WERI-Rb-1 (cell line): ENCODE measurements around the gene MED6.

ENCODE experiments used
- DNase-seq: peaks from one replicate; pipeline ENCODE4 v3.0.0-alpha.2; 2020
- H3K27ac ChIP-seq: fragments of 250-450 bp; sonication (Bioruptor Pico); 2 replicates; pipeline ENCODE4 v1.5.1; 2020; ENCODE audit warnings: mild to moderate bottlenecking, moderate library complexity
- H3K27me3 ChIP-seq: fragments of 250-450 bp; sonication (Bioruptor Pico); 2 replicates; pipeline ENCODE4 v1.5.1; 2021; ENCODE audit warnings: mild to moderate bottlenecking, low read depth, moderate library complexity; ENCODE audit not compliant: insufficient read depth, severe bottlenecking
- H3K36me3 ChIP-seq: fragments of 250-450 bp; sonication (Bioruptor Pico); 2 replicates; pipeline ENCODE4 v1.5.1; 2020; ENCODE audit warnings: mild to moderate bottlenecking, moderate library complexity
- H3K4me3 ChIP-seq: 2 replicates; pipeline ENCODE4 v1.5.1; 2011; ENCODE audit warnings: low read depth, mild to moderate bottlenecking, control low read depth, low read length
- H3K9me3 ChIP-seq: fragments of 250-450 bp; sonication (Bioruptor Pico); 2 replicates; pipeline ENCODE4 v1.5.1; 2021; ENCODE audit warnings: mild to moderate bottlenecking, moderate library complexity; ENCODE audit not compliant: severe bottlenecking
- TF ChIP-seq, protein P1 (sequence below): IDR thresholded peaks from 2 replicates; pipeline ENCODE4 v1.5.1; 2011; ENCODE audit warnings: low read depth, mild to moderate bottlenecking, control low read depth, inconsistent platforms, low read length

MED6 gene

DNA sequence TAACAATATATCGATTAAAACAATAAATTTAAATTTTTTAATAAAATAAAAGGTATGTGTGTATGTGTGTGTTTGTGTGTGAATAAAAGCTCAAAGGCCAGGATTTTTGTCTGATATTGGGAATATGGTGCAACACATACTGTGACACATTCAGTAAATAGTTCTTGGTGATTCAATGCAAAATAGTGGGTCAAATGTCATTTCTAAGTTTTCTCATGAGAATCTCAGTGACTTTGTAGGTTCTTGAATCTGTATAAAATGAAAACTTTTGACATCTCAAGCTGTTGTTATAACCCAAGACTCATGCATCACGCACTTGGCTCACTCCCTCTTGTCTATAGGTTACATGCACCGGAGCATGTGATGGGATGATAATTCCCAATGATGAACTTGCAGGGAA lies 16.2 kb upstream of the MED6 start:
- DNase-seq, result no peak
- no peaks in the 10 kb centered on the region for H3K36me3 ChIP-seq
- no peak overlapping the region for H3K4me3 ChIP-seq
- no peaks in the 10 kb centered on the region for H3K27me3 ChIP-seq
- TF ChIP-seq, protein P1, sequence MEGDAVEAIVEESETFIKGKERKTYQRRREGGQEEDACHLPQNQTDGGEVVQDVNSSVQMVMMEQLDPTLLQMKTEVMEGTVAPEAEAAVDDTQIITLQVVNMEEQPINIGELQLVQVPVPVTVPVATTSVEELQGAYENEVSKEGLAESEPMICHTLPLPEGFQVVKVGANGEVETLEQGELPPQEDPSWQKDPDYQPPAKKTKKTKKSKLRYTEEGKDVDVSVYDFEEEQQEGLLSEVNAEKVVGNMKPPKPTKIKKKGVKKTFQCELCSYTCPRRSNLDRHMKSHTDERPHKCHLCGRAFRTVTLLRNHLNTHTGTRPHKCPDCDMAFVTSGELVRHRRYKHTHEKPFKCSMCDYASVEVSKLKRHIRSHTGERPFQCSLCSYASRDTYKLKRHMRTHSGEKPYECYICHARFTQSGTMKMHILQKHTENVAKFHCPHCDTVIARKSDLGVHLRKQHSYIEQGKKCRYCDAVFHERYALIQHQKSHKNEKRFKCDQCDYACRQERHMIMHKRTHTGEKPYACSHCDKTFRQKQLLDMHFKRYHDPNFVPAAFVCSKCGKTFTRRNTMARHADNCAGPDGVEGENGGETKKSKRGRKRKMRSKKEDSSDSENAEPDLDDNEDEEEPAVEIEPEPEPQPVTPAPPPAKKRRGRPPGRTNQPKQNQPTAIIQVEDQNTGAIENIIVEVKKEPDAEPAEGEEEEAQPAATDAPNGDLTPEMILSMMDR, result no peak
- H3K9me3 ChIP-seq, result no peaks in the 10 kb centered on the region
- no peak overlapping the region for H3K27ac ChIP-seq

DNA sequence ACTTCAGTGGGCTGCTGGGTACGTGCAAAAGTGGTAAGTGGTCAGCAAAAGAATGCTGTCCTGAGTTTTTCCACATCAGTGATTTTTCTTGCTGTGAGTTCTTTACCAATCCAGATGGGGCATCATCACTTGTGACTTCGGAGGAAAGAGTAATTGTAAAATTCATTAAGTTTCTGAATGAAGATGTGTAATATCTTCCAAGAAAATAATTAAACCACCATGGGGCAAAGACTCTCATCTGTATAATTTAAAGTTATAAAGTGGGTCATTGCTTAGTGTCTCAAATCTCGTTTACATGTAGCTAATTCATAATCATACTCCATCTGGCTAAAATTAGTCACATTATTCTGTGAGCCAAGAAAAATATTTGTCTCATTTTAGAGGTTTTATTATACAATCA lies 10.8 kb upstream of the MED6 start:
- H3K9me3 ChIP-seq, result no peaks in the 10 kb centered on the region
- H3K4me3 ChIP-seq, result no peak overlapping the region
- no peak for DNase-seq

DNA sequence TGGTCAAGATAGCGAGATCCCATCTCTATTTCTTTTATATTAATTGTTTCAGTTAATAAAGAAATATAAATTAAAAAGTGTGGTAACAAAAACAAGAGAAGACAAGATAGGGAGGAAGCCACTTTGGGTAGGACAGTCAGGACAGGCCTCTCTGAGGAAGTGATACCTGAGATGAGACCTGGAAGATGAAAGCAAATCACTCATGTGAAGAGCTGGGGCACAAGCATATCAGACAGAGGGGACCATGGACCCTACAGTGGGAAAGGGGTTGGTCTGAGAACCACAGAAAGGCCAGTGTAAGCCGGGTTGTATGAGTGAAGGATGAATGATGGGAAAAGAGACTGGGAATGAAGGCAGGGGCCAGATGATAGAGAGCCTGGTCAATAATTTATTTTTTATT lies 1.8 kb upstream of the MED6 start:
- no peak for DNase-seq
- Histone ChIP-seq H3K9me3 (no peaks in the 10 kb centered on the region), H3K4me3 (no peak overlapping the region), H3K27ac (no peak overlapping the region), H3K36me3 (peaks cover 7% of the 10 kb centered on the region; the same call in 1 of the 2 replicates), H3K27me3 (no peaks in the 10 kb centered on the region)
- TF ChIP-seq, protein P1, result no peak

More for the DNA sequence above, 10.8 kb upstream of the MED6 start:
- TF ChIP-seq, protein P1, result no peak
- no peaks in the 10 kb centered on the region for H3K27me3 ChIP-seq
- H3K36me3 ChIP-seq, result no peaks in the 10 kb centered on the region
- H3K27ac ChIP-seq, result no peak overlapping the region

DNA sequence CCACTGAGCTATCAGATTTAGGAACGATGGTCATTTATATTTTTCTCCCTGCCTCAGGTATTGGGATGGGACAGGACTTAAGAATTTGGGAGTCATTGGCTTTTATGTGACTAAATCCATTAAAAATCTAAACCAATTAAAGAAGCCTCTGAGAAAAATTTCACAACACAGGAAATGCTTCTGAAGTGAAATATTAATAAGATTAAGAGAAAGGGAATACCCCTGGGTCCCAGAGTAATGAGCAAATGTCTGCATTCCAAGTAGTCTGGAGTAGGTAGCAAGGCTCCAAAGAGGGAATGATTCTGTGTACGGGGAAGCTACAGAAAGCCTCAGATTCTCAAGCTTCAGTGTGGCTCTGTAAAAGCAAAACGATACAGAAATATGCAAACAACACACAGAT lies 707 bp upstream of the MED6 start:
- TF ChIP-seq, protein P1, result no peak
- H3K9me3 ChIP-seq, result no peaks in the 10 kb centered on the region
- H3K27me3 ChIP-seq, result no peaks in the 10 kb centered on the region
- H3K36me3 ChIP-seq, result peaks cover 16% of the 10 kb centered on the region
- peak overlapping the region; percentile 70 for H3K27ac ChIP-seq
- DNase-seq, result no peak
- peak overlapping the region; percentile 49 for H3K4me3 ChIP-seq

DNA sequence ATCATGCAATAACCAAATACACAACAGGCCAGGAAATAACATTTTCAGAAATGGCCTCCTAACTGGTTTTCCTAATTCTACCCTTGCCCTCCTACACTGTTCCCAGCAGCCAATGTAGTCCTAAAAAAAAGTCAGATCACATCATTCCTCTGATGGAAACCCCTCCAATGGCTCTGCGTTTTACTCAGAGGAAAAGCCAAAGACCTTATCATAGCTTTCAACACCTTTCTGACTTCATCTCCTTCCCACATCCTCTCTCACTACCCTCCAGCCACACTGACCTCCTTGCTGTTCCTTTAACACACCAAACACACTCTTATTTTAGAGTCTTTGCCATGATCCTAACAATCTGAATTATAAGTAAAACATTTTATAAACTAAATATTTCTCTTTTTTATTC lies 1.1 kb downstream of the MED6 start:
- TF ChIP-seq, protein P1, result no peak
- Histone ChIP-seq H3K9me3 (no peaks in the 10 kb centered on the region), H3K27ac (no peak overlapping the region), H3K4me3 (peak overlapping the region; percentile 87), H3K36me3 (peaks cover 34% of the 10 kb centered on the region), H3K27me3 (no peaks in the 10 kb centered on the region)
- DNase-seq, result no peak

DNA sequence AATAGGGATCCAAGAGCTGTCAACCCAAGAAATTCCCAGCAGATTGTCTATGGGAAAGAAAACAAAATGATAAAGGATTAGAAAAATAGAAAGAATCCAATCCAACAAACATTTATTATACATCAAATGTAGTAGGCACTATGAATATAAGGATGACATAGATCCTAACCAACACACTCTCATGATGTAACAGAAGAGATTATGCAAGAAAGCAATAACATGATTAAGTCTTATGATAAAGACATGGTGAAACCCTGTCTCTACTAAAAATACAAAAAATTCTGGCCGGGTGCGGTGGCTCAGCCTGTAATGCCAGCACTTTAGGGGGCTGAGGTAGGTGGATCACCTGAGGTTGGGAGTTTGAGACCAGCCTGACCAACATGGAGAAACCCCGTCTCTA lies 2.7 kb downstream of the MED6 start:
- no peak overlapping the region for H3K27ac ChIP-seq
- TF ChIP-seq, protein P1, result no peak
- H3K36me3 ChIP-seq, result peaks cover 48% of the 10 kb centered on the region
- no peak overlapping the region for H3K4me3 ChIP-seq
- H3K27me3 ChIP-seq, result no peaks in the 10 kb centered on the region
- no peaks in the 10 kb centered on the region for H3K9me3 ChIP-seq
- no peak for DNase-seq
